ENCODE measurements around the gene RASD1.
"Not testable (repeated sequence)": the region's sequence is repeated elsewhere in the genome, so short reads cannot be mapped to it uniquely, and the experiment has no call there.

Gene RASD1

GRCh38 chr17:17486416-17486815, 9.8 kb downstream of the RASD1 start:
- Mint-ChIP-seq H3K36me3 (ENCODE audit: low read depth) (peaks cover 22% of the 10 kb centered on the region), H3K4me1 (ENCODE audit: low read depth) (peaks cover 20% of the 10 kb centered on the region)
- H3K9me3 Mint-ChIP-seq; H3K4me3 Mint-ChIP-seq; H3K27ac Mint-ChIP-seq; H3K27me3 Mint-ChIP-seq (ENCODE audit: low read depth): not testable (repeated sequence)

DNA sequence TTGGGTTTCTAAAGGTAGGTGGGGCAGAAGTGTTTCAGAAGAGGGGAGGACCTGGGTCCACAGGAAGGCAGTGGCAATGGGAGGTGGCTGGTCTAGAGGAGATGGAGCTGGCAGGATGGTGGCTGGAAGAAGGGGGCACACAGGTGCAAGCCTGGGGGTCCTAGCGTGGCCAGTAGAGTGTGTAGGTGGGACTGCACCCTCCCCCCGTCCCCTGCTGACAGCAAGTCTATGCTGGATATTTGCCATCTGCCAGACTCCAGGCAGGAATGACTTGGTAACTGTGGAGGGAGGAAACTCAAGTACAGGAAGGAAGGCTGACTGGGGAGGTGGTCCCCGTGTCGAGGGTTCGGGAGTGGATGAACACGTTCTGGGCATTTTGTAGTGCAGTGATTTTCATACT, 10.8 kb downstream of the RASD1 start:
- Mint-ChIP-seq H3K9me3 (no peaks in the 10 kb centered on the region), H3K27me3 (ENCODE audit: low read depth) (no peaks in the 10 kb centered on the region), H3K36me3 (ENCODE audit: low read depth) (peaks cover 22% of the 10 kb centered on the region), H3K27ac (no peak overlapping the region), H3K4me1 (ENCODE audit: low read depth) (peaks cover 27% of the 10 kb centered on the region), H3K4me3 (no peak overlapping the region)

DNA sequence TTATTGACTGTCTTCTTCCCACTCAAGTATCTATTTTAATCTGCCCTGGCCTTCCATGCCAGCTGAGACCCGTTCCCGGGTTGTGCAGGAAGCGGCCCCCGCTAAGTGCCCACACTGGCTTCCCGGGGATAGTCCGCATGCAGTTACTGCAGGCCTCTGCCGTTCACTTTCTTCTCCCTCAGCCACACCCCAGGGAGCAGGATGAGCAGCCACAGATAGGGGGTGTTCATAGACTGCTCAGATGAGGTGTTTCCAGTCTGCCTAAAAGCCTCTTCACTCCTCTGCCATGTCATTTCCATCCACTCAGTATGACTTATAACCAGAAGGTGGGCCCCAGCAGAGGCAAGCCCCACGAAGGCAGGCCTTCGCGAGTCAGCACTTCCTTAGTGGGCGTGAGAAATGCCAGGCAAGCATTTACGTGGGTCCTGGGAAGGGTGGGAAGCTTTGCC, 11.7 kb downstream of the RASD1 start:
- no peaks in the 10 kb centered on the region for H3K27me3 Mint-ChIP-seq (ENCODE audit: low read depth)
- H3K9me3 Mint-ChIP-seq = no peaks in the 10 kb centered on the region
- peaks cover 22% of the 10 kb centered on the region for H3K36me3 Mint-ChIP-seq (ENCODE audit: low read depth)
- H3K4me3 Mint-ChIP-seq = no peak overlapping the region
- H3K4me1 Mint-ChIP-seq (ENCODE audit: low read depth) = peaks cover 27% of the 10 kb centered on the region
- H3K27ac Mint-ChIP-seq = peak overlapping the region; percentile 52

GRCh38 chr17:17481860-17482259, 14.3 kb downstream of the RASD1 start:
- Mint-ChIP-seq H3K27ac (no peak overlapping the region), H3K36me3 (ENCODE audit: low read depth) (peaks cover 9% of the 10 kb centered on the region), H3K9me3 (no peaks in the 10 kb centered on the region), H3K4me1 (ENCODE audit: low read depth) (peaks cover 39% of the 10 kb centered on the region), H3K4me3 (no peak overlapping the region), H3K27me3 (ENCODE audit: low read depth) (no peaks in the 10 kb centered on the region)

DNA sequence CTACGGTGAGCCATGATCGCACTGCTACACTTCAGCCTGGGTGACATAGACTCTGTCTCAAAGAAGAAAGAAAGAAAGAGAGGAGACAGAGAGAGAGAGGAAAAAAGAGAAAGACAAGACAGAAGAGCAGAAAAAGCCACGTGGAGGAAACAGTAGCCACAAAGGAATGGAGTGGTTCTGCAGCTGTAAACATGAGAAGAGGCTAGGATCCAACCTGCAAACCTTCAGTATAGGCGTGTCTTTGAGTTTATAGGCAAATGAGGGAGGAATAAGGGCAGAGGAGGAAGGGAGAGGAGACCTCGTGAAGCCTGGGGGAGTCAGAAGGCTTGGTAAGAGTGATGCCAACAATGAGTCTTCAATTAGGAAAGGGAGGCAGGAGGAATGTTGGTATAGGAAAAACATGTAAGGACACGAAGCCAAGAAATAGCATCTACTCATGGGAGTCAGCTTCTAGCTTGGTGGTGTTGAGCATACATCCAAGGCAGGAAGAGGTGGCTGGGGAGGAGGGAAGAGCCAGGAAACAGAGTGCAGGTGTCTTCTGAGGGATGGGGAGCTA, 15.5 kb downstream of the RASD1 start:
- Mint-ChIP-seq H3K4me3 (no peak overlapping the region), H3K27ac (no peak overlapping the region), H3K36me3 (ENCODE audit: low read depth) (peaks cover 6% of the 10 kb centered on the region), H3K9me3 (no peaks in the 10 kb centered on the region), H3K4me1 (ENCODE audit: low read depth) (peaks cover 43% of the 10 kb centered on the region), H3K27me3 (ENCODE audit: low read depth) (no peaks in the 10 kb centered on the region)

DNA sequence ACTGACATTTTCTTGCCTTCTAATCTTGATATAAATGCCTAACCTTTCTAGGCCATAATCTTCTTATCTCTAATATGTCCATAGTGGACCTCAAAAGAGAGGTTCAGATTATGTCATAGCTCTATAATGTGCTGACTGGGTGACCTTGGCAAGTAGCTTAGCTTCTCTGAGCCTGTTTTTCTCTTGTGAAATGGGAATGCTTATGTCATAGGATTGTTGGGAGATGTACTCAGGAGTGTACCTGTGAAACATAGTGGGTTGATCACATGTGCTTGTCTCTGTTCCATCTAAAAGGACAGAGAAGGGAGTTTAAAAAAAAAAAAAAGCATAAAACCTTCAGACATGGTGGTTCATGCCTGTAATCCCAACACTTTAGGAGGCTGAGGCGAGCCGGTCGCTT, 17.0 kb downstream of the RASD1 start:
- Mint-ChIP-seq H3K27me3 (ENCODE audit: low read depth) (peaks cover 6% of the 10 kb centered on the region), H3K36me3 (ENCODE audit: low read depth) (no peaks in the 10 kb centered on the region), H3K4me1 (ENCODE audit: low read depth) (peaks cover 36% of the 10 kb centered on the region), H3K4me3 (no peak overlapping the region), H3K9me3 (no peaks in the 10 kb centered on the region), H3K27ac (no peak overlapping the region)

- Mint-ChIP-seq H3K27ac (peak within 1 kb of the TSS; percentile 87), H3K9me3 (no peaks in the 10 kb centered on the region), H3K36me3 (ENCODE audit: low read depth) (no peaks in the 10 kb centered on the region), H3K27me3 (ENCODE audit: low read depth) (peaks cover 17% of the 10 kb centered on the region), H3K4me1 (ENCODE audit: low read depth) (peaks cover 29% of the 10 kb centered on the region), H3K4me3 (peak within 1 kb of the TSS; percentile 86)
Measured at GRCh38 chr17:17476865-17477467, 19.2 kb downstream of the RASD1 start, which contains the start of gene MED9. Gene MED9, plus strand, starts transcription at chr17:17477000. Its CDS starts 42 bp downstream, at chr17:17477042.

DNA sequence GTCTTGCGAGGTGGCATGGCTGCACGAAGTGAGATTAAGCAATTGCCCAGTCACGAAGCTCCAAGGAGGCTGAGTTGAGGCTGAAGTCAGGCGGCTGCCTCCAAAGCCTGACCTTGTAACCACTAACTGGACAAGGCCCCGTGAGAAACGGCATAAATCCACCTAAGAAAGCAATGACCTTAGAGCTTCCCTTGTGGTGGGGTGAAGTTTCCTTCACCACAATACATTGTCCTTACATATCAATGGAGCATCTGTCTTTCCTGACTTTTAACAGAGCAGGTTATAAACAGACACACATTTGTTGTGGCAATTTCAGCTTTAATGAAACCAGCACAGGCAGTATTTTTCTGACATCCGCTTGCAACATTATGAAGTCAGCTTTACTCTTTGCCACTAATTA, 21.9 kb downstream of the RASD1 start:
- H3K27ac Mint-ChIP-seq = no peak overlapping the region
- peaks cover 20% of the 10 kb centered on the region for H3K4me1 Mint-ChIP-seq (ENCODE audit: low read depth)
- no peak overlapping the region for H3K4me3 Mint-ChIP-seq
- peaks cover 19% of the 10 kb centered on the region for H3K27me3 Mint-ChIP-seq (ENCODE audit: low read depth)
- no peaks in the 10 kb centered on the region for H3K36me3 Mint-ChIP-seq (ENCODE audit: low read depth)
- no peaks in the 10 kb centered on the region for H3K9me3 Mint-ChIP-seq

GRCh38 chr17:17472333-17472920, 23.8 kb downstream of the RASD1 start:
- no peak overlapping the region for H3K4me3 Mint-ChIP-seq
- no peaks in the 10 kb centered on the region for H3K36me3 Mint-ChIP-seq (ENCODE audit: low read depth)
- peaks cover 6% of the 10 kb centered on the region for H3K4me1 Mint-ChIP-seq (ENCODE audit: low read depth)
- H3K9me3 Mint-ChIP-seq = no peaks in the 10 kb centered on the region
- peaks cover 19% of the 10 kb centered on the region for H3K27me3 Mint-ChIP-seq (ENCODE audit: low read depth)
- no peak overlapping the region for H3K27ac Mint-ChIP-seq

- Mint-ChIP-seq H3K4me3 (no peak overlapping the region), H3K36me3 (ENCODE audit: low read depth) (no peaks in the 10 kb centered on the region), H3K27ac (no peak overlapping the region), H3K27me3 (ENCODE audit: low read depth) (peaks cover 17% of the 10 kb centered on the region), H3K9me3 (no peaks in the 10 kb centered on the region), H3K4me1 (ENCODE audit: low read depth) (no peaks in the 10 kb centered on the region)
Measured at GRCh38 chr17:17469996-17470395, 26.2 kb downstream of the RASD1 start.

DNA sequence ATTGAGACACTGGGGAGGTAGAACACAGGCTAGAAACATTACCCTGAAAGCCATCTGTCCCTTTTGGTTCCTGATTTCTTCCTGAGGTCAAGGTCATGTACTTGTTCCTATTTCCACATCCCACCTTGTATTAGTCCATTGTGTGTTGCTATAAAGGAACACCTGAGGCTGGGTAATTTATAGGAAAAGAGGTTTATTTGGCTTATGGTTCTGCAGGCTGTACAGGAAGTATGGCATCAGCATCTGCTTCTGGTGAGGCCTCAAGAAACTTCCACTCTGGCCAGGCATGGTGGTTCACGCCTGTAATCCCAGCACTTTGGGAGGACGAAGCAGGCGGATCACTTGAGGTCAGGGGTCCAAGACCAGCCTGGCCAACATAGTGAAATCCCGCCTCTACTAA, 26.8 kb downstream of the RASD1 start:
- Mint-ChIP-seq H3K4me3 (no peak overlapping the region), H3K9me3 (no peaks in the 10 kb centered on the region), H3K36me3 (ENCODE audit: low read depth) (no peaks in the 10 kb centered on the region), H3K27ac (no peak overlapping the region), H3K4me1 (ENCODE audit: low read depth) (no peaks in the 10 kb centered on the region), H3K27me3 (ENCODE audit: low read depth) (peaks cover 20% of the 10 kb centered on the region)

GRCh38 chr17:17468217-17469010, 27.8 kb downstream of the RASD1 start:
- Mint-ChIP-seq H3K4me1 (ENCODE audit: low read depth) (no peaks in the 10 kb centered on the region), H3K9me3 (no peaks in the 10 kb centered on the region), H3K27me3 (ENCODE audit: low read depth) (peaks cover 20% of the 10 kb centered on the region), H3K27ac (no peak overlapping the region), H3K36me3 (ENCODE audit: low read depth) (no peaks in the 10 kb centered on the region), H3K4me3 (no peak overlapping the region)

DNA sequence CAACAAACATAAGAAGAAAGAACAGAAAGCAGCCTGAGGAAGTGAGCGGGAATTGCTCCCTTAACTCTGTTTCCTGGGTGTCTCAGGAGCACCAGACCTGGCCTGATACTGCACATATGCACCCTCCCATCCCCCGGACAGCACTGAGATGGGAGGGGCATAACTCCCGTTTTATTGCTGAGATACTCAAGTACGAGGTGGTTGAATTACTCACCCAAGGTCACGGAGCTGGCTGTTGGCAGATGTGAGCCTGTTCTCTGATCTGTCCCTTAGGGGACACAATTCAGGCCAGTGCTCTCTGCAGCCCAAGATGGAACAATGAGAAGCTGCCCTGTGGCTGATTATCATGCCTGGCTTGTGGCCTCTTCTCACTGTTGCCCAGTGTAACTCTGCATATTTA, 28.5 kb downstream of the RASD1 start:
- no peaks in the 10 kb centered on the region for H3K36me3 Mint-ChIP-seq (ENCODE audit: low read depth)
- no peaks in the 10 kb centered on the region for H3K4me1 Mint-ChIP-seq (ENCODE audit: low read depth)
- no peak overlapping the region for H3K4me3 Mint-ChIP-seq
- no peaks in the 10 kb centered on the region for H3K9me3 Mint-ChIP-seq
- H3K27me3 Mint-ChIP-seq (ENCODE audit: low read depth) = peaks cover 13% of the 10 kb centered on the region
- H3K27ac Mint-ChIP-seq = no peak overlapping the region

DNA sequence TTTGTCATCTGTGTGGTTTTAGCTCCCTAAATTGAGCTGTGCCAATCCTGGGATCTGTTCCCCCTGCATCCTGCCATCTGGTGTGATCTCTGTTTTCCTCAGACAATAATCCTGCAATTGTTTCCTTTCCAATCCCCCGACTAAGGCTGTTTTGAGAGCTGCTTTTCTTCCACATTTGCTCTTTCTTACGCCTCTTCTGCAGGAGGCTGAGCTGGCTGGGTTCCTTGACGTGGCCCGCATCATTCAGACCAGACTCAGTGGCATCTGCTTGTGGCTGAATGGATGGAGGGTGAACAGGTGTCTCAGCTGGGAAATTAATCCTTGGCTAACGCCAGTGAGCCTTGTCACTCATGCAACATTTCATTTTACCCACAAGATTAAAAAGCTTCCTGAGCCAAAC, 29.2 kb downstream of the RASD1 start:
- H3K9me3 Mint-ChIP-seq = no peaks in the 10 kb centered on the region
- H3K27me3 Mint-ChIP-seq (ENCODE audit: low read depth) = peaks cover 9% of the 10 kb centered on the region
- H3K4me3 Mint-ChIP-seq = no peak overlapping the region
- H3K36me3 Mint-ChIP-seq (ENCODE audit: low read depth) = no peaks in the 10 kb centered on the region
- no peaks in the 10 kb centered on the region for H3K4me1 Mint-ChIP-seq (ENCODE audit: low read depth)
- no peak overlapping the region for H3K27ac Mint-ChIP-seq

DNA sequence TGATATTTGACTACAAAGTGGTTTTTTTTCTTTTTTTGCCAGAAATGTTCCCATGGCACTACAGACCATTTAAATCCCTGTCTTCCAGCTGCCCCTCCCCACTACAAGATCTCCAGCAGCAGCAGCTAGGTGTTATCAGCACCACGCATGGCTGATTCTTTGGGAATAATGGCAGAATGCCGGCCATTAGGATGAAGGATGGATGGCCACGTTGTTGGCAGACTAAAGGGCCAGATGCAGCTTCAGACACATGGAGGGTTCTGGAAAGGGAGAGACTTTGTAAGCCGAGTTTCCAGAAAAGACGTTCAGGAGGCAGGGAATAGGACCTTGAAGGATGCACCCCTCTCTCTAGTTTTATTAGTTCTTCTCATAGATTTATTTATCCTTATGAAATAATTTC, 29.7 kb downstream of the RASD1 start:
- Mint-ChIP-seq H3K4me3 (no peak overlapping the region), H3K27me3 (ENCODE audit: low read depth) (peaks cover 7% of the 10 kb centered on the region), H3K36me3 (ENCODE audit: low read depth) (no peaks in the 10 kb centered on the region), H3K27ac (no peak overlapping the region), H3K4me1 (ENCODE audit: low read depth) (no peaks in the 10 kb centered on the region), H3K9me3 (no peaks in the 10 kb centered on the region)

All from T-helper 1 cell treated with Interleukin-12 subunit alpha and Interleukin-12 subunit beta and Interleukin-4 antibody, amounts not matched to agents 30 μg/mL and 1 μg/mL, for 36 hours (primary cell).